LNCAP (cell line): ENCODE results near the gene RPF1.

Experiments used
- CTCF ChIP-seq: fragments of 450-650 bp; IDR thresholded peaks from 2 replicates; pipeline ENCODE4 v1.5.1; 2017; ENCODE audit warnings: mild to moderate bottlenecking

The RPF1 gene

DNA sequence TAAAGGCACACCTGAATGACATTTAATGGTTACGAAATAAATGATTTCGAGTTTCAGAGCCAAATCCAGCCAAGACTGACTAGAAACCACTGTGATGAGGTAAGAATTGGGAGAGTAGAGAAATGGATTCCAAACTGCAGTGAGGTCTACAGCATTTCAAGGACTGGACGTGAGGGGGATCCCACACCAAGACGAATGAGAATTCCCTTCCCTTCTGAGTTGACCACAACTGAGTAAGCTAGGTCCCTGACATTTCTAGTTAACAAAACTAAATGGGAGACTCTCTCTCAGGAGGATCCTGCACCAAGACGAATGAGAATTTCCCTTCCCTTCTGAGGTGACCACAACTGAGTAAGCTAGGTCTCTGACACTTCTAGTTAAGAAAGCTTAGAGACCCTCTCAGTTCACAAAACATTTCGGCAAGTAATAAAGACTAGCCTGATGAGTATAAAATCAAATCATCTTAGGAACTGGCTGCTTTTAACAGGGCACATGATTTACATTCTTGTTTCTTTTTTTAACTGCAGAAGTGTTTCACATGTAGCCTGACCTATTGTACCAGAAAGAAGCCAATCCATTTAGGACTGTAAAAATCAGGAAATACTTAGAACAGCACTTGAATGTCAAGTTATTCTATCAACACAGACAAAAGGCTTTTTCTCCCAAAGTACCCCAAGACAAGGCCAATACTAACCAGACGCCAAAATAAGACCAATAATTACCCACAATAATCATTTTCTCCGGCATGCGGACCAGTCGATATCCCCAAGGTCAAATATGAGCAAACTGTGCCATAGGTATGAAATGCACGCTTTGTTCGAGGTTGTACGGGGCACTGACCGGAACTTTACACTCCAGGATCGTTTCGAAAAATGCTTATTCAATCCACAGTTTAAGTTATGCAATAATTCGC, 25.8 kb downstream of the RPF1 start:
- no peak for TF ChIP-seq CTCF

DNA sequence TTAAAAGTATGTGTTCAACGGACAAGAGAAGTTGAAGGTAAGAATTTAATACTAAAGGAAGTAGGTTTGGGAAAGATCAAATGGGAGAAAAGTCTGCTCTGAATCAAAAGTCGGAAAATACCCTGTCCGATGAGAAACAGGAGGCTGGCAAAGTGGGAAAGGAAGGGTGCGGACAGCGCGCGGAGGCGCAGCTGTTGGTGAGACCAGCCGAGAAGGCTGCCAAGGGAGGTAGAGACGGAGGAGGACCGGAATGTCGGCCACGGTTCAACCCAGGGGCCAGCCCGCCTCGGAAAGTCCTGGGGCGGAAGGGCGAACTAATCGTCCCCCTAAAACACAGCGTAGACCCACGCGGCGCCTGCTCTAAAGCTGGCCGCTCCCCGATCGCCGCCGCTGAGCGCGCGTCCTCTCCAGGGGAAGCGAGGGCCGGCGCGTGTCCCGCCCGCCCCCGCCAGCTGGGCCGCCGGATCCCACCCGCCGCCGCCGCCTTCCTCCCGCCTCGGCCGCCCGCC, 26.5 kb downstream of the RPF1 start:
- TF ChIP-seq CTCF, result no peak

- TF ChIP-seq CTCF, result no peak
These were observed 27.1 kb downstream of the RPF1 start, which contains the start of the genes GNG5 and SPATA1 for GRCh38 chr1:84506002-84506728. GNG5 (minus strand) TSS chr1:84506581; CDS start chr1:84506091, 490 bp downstream. SPATA1 (plus strand) TSS chr1:84506386; CDS start chr1:84516360, 9,974 bp downstream.

GRCh38 chr1:84506729-84507453, 27.8 kb downstream of the RPF1 start:
- no peak for TF ChIP-seq CTCF

DNA sequence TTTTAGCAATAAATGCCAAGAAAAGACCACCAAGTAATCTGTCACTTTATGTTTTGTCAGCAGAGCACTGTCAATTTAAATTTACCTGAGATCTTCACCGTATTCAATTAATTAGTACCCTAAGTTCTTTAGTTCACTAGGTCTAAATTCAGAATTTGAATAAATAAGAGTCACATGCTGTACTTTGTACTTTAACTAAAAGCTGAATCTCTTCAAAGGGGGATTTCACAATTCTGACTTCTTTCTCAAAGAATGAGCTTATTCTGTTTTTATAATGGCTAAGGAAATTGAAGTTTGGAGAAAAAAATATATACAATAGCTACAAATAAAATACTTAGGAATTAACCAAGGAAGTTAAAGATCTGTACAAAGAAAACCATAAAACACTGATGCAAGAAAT, 29.4 kb downstream of the RPF1 start:
- TF ChIP-seq CTCF, result no peak

DNA sequence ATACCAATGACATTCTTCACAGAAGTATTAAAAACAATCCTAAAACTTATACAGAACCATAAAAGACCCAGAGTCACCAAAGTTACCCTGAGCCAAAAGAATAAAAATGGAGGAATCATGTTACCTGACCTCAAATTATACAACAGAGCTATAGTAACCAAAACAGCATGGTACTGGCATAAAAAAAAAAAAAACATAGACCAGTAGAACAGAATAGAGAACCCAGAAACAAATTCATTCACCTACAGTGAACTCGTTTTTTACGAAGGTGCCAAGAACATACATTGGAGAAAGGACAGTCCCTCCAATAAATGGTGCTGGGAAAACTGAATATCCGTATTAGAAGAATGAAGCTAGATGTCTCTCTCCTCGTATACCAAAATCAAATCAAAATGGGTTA, 30.0 kb downstream of the RPF1 start:
- no peak for TF ChIP-seq CTCF

- no peak for TF ChIP-seq CTCF
These were observed 31.1 kb downstream of the RPF1 start for GRCh38 chr1:84510165-84510564.
